Measurements from ENCODE around the gene CKAP5. TPM values are rescaled to one million over a fixed set of nuclear protein-coding genes. Genes with fewer than 3 reads are reported as not detected.
"Not testable (repeated sequence)": the region's sequence is repeated elsewhere in the genome, so short reads cannot be mapped to it uniquely, and the experiment has no call there.

Gene CKAP5
- total RNA-seq, 4 donors from 2014 or later, result 29.3 to 36.2 (median 31.3) TPM

GRCh38 chr11:46719543-46720218 is 126.4 kb downstream of the CKAP5 start:
- intact Hi-C loops (cut with DNase I; ENCODE audit: low total_unique reads), result no loop called here
- DNase-seq (ENCODE audit: low spot score in 2 of 2), result no peak
- no peak overlapping the region for H3K4me3 ChIP-seq (ENCODE audit: low read depth, poor library complexity, severe bottlenecking)
- 89 to 93% methylated on average over 25 of the region's 25 CpGs for WGBS, 2 donors
- TF ChIP-seq CTCF (IDR thresholded peaks at IDR 0.05), result no peak
- no peak for TF ChIP-seq POLR2A (IDR thresholded peaks at IDR 0.05)

GRCh38 chr11:46719048-46719542 is 127.0 kb downstream of the CKAP5 start, which contains the start of gene F2:
TSS of gene F2 (plus strand) at chr11:46719213. CDS start at chr11:46719236, 23 bp downstream.
- DNase-seq (ENCODE audit: low spot score in 2 of 2), result no peak
- intact Hi-C loops (cut with DNase I; ENCODE audit: low total_unique reads), result no loop called here
- 88 to 92% methylated on average over 7 of the region's 7 CpGs for WGBS, 2 donors
- TF ChIP-seq POLR2A (IDR thresholded peaks at IDR 0.05) (no peak), CTCF (IDR thresholded peaks at IDR 0.05) (no peak)
- H3K4me3 ChIP-seq (ENCODE audit: low read depth, poor library complexity, severe bottlenecking), result no peak within 1 kb of the TSS

- no peak for DNase-seq (ENCODE audit: low spot score in 2 of 2)
- WGBS, 2 donors, result 88% methylated on average over 11 of the region's 11 CpGs
- intact Hi-C loops (cut with DNase I; ENCODE audit: low total_unique reads), result no loop called here
- TF ChIP-seq POLR2A (IDR thresholded peaks at IDR 0.05) (no peak), CTCF (IDR thresholded peaks at IDR 0.05) (no peak)
- H3K4me3 ChIP-seq (ENCODE audit: low read depth, poor library complexity, severe bottlenecking), result no peak overlapping the region
These were observed 127.7 kb downstream of the CKAP5 start for GRCh38 chr11:46718155-46719019.

- H3K4me3 ChIP-seq (ENCODE audit: low read depth, poor library complexity, severe bottlenecking); intact Hi-C loops (cut with DNase I; ENCODE audit: low total_unique reads); DNase-seq (ENCODE audit: low spot score in 2 of 2): not testable (repeated sequence)
- 97 to 100% methylated on average over 2 of the region's 2 CpGs for WGBS, 2 donors
These were observed 128.3 kb downstream of the CKAP5 start for GRCh38 chr11:46717825-46718154.

DNA sequence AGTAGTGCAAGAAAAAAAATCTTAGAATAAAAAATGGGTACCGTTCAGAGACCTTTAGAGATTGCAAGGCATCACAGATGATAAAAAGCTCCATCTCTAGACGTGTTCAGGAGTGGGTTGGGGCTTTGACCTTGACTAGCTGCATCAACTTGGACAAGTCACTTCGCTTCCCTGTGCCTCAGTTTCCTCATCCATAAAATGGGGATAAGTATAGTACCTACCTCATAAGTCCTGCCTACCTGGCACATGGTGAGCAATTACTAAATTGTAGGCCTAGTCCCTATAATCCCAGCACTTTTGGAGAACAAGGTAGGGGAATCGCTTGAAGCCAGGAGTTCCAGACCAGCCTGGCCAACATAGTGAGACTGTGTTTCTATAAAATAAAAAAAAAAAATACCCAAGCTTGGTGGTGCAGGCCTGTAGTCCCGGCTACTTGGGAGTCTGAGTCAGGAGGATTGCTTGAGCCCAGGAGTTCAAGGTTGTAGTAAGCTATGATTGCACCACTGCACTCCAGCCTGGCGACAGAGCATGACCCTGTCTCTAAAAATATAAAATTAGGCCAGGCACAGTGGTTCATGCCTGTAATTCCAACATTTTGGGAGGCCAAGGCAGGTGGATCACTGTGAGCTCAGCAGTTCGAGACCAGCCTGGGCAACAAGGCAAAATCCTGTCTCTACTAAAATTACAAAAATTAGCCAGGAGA is 133.1 kb downstream of the CKAP5 start:
- no peak for TF ChIP-seq POLR2A (IDR thresholded peaks at IDR 0.05)
- no peak for TF ChIP-seq CTCF (IDR thresholded peaks at IDR 0.05)
- 91 to 96% methylated on average over 7 of the region's 7 CpGs for WGBS, 2 donors

DNA sequence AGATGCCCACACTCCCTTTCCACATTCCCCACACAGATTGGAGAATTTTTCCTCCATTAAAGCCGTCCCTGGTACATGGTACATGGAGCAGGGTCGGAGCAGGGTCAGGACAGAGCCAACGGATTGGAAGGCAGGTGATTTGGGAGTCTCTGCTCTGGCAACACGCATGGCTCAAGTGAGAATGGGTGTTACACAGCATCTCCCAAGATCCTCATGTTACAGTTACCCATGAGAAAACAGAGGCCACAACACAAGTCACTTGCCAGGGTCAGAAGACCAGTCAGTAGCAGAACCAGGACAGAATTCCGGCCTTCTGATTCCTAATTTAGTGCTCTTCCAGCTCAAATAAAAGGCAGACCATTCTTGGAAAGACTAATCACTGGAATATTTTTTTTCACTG is 134.8 kb downstream of the CKAP5 start:
- no peak for DNase-seq (ENCODE audit: low spot score in 2 of 2)
- intact Hi-C loops (cut with DNase I; ENCODE audit: low total_unique reads), result no loop called here
- WGBS, 2 donors, result 62 to 69% methylated on average over 5 of the region's 5 CpGs
- H3K4me3 ChIP-seq (ENCODE audit: low read depth, poor library complexity, severe bottlenecking), result no peak overlapping the region
- TF ChIP-seq POLR2A (IDR thresholded peaks at IDR 0.05), result no peak
- TF ChIP-seq CTCF (IDR thresholded peaks at IDR 0.05), result no peak

More for the DNA sequence above, 133.1 kb downstream of the CKAP5 start:
- intact Hi-C loops (cut with DNase I; ENCODE audit: low total_unique reads), result no loop called here
- DNase-seq (ENCODE audit: low spot score in 2 of 2), result no peak
- H3K4me3 ChIP-seq (ENCODE audit: low read depth, poor library complexity, severe bottlenecking), result no peak overlapping the region

Measured in lower leg skin (tissue), 4 donors.